PFSK-1 (cell line): ENCODE data around the gene MYLIP.

ENCODE experiments used
- POLR2AphosphoS5 ChIP-seq: IDR thresholded peaks from 2 replicates; pipeline ENCODE4 v1.6.1; 2012; ENCODE audit warnings: low read depth, mild to moderate bottlenecking, control low read depth, low read length, moderate library complexity
- REST ChIP-seq, 2 experiments: IDR thresholded peaks; 2 replicates each; pipeline versions ENCODE4 v1.6.1 to v1.8.0; 2011 to 2012; ENCODE audit warnings: low read depth in 2 of 2, low read length in 2 of 2, control low read depth in 1 of 2, inconsistent platforms in 1 of 2, mild to moderate bottlenecking in 1 of 2, moderate library complexity in 1 of 2; ENCODE audit not compliant: insufficient read depth in 1 of 2
- SIN3A ChIP-seq: IDR thresholded peaks from 2 replicates; pipeline ENCODE4 v1.6.1; 2012; ENCODE audit warnings: mild to moderate bottlenecking, low read length, moderate library complexity, borderline replicate concordance; ENCODE audit not compliant: insufficient read depth

GRCh38 chr6:16141514-16141913 is 12.6 kb downstream of the MYLIP start:
- no peak for TF ChIP-seq SIN3A
- TF ChIP-seq REST (IDR thresholded peaks at IDR 0.05; ENCODE audit: insufficient read depth in 1 of 2, low read depth in 2 of 2, low read length in 2 of 2) = no peak
- no peak for TF ChIP-seq POLR2AphosphoS5
